GM15510 (cell line): Measurements from ENCODE around the gene SPAG17.

Experiments used
- POLR2A ChIP-seq: IDR thresholded peaks from 3 replicates; pipeline ENCODE4 v1.6.1; 2011; ENCODE audit warnings: borderline replicate concordance; ENCODE audit not compliant: insufficient read length; ENCODE audit errors: extremely low read depth

Gene SPAG17

DNA sequence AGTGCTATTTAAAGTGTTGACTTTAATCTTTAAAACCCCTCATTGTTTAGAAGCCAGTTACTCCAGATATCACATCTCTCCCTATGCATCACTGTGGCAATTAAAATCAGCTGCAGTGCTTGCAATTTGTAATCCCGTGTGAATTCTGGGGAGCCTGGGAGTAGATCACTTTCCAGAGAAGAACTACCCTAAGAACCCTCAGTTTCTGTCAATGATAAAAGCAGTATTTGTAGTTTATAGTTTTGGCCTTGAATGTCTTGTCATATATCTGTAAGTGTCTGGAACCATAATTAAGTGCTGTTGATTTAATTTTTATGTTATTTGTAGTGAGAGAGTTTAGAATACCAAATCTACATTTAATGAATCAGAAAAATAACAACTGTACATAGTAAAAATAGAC is 5.5 kb upstream of the SPAG17 start:
- TF ChIP-seq POLR2A = no peak

DNA sequence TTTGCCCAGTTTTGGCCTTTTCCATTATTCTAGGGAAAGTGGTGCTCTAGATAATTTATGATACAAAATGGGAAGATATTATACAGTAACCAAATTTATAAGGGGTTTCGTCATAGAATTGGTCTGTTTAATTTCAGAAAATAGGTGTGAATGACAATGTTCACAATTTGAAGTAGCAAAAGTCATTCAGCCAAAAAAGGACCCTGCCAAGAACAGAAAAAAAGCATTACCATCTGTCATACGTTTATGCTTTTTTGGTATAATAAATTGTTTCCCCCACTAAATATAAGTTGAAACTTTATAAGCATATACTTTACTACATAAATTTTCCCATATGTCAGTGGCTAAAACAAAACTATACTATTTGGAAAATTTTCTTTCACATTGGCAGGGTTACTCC is 4.5 kb upstream of the SPAG17 start:
- TF ChIP-seq POLR2A = no peak

DNA sequence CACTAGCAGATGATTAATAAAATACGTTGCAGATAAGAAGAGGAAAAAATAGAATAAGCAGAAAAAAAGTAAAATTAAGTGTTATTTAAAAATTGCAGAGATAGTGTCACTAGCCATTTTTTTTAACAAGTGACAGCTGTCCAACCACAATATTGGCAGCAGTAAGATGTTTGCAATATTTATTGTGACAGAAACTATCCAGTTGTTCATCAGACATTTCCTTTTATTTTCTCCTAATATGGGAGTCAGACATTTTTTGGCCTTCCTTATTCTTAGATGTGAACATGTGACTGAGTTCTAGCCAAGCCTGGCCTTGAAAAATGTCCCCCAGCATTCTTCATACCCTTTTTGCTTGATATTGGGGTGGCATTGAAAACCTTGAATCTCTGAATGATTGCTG is 3.4 kb upstream of the SPAG17 start:
- TF ChIP-seq POLR2A = no peak

DNA sequence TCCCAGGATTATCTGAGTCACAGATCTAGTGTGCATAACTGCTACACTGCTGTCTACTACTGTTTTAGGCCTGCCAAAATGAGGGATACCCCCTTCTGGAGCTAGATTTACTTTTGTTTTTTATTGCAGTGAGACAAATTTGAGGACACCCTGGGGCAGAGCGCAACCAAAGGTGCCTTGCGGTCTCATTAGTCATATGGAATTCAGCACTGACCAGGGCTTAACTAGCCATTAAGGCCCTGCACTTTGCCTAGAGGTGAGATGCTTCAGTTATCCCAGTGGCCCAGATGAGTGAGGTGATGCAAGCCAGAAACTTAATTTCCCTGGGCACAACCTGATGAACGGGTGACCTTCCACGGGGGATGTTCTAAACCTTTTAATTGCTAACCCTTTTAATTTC is 998 bp upstream of the SPAG17 start:
- no peak for TF ChIP-seq POLR2A

DNA sequence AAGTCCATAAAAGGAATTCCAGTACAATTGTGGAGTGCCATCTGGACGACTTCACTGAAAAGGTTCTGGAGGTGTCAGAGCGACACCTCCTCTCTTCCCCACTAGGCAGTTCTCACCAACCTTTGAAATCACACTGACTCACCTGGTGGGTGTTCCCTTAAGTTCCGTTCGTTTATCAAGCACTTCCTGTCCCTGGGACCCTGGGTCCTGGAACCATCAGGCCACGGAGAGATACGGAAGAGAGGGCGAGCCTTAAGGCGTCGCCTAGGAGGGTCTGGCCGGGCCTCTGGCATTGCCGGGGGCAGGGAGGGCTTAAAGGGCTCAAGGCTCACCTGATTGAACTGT is 317 bp downstream of the SPAG17 start:
- TF ChIP-seq POLR2A = no peak

DNA sequence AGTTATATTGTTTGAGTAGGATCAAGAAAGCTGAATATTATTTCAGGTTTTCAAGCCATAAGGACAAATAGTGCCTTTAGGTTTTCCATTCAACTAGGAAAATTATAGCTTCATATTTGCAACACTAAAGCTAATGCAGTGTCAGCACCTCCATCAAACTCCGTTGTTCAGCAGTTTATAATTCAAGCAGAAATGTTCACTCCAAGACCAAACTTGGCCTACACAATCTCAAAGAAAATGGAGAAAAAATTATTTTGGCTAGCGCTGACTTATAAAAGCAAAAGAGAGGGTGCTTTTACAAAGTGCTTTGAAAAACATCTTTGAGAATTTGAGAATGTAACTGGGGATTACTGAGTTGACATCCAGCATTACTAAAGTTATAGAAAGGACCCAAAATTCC is 1.4 kb downstream of the SPAG17 start:
- TF ChIP-seq POLR2A = no peak

DNA sequence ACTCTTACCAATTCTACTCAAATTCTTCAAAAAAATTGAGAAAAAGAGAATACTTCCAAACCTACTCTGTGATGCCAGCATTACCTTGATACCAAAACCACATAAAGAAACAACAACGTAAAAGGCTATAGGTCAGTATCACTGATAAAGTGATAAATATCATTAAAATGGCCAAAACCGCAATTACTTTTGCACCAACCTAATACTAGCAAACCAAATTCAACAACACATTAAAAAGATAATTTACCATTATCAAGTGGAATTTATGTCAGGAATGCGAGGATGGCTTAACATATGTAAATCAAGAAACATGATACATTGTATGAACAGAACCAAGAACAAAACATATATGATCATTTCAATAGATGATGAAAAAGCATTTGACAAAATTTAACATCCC is 7.0 kb downstream of the SPAG17 start:
- no peak for TF ChIP-seq POLR2A

DNA sequence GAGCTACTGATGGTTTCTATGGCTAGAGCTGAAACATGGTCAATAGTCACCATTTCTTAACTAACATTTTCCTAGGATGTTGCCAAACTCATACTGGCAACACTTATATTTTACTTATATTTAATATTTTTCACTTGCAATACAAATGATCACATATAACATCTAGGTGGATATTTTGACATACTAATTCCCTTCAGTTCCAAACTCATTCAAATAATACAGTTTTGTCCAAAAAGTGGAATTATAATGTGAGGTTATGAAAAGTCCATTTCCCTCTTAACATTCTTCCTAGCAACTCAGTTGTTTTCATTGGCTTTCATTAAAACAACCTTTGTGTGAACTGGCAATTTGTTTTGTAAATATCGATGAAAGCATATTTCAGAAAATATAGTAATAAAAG is 16.0 kb downstream of the SPAG17 start:
- TF ChIP-seq POLR2A = no peak

DNA sequence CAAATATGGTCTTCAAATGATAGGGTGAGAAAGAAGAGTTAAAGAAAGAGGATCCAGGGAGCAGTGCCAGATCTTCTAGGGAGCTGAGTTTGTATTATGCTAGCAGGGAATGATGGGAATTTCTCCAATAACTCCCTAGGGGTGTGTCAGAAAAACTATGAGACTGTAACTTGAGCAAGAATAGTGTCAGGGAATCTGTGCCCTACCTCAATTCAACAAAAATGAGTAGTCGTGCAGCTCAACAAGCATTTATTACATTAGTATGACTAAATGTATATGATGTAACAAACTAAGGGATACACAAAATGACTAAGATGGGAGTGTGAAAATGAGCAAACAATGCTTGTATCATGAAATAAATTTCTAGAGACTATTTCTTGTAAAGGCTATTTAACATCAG is 24.2 kb downstream of the SPAG17 start:
- no peak for TF ChIP-seq POLR2A

DNA sequence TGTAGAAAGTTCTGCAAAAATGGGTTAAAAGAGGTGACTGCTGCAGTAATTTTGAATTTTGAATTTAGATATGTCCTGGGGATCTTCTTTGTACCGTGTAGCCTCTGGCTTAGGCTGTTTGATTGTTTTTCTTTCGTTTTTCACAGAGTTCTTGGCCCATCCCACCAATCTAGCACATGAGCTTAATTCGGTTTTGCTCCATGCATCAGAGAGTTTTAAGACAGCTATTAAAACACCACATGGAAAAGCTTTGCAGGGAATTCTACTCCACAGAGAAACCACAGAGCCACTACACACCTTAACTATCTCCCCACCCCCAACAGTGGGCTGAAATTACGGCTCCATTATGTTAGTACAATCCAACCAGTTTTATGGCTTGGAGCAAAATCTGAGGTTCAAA is 25.5 kb downstream of the SPAG17 start:
- TF ChIP-seq POLR2A = no peak

DNA sequence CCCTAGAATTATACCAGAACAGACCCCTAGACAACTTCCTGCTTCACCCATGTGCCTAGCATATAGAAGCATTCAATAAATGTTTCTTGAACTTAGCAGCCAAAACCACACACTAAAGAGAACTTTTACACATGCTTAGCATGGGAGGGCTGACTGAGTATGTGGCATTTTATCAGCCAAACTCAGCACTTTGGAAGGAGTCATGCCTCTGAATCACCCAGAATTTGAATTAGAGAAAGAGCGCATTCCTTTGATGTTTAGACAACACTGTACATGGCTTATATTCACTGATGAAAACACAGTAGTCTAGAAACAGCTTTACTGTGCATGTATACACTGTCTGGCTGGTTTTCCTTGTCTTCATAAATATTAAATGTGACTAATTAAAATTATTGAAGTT is 26.1 kb downstream of the SPAG17 start:
- no peak for TF ChIP-seq POLR2A

DNA sequence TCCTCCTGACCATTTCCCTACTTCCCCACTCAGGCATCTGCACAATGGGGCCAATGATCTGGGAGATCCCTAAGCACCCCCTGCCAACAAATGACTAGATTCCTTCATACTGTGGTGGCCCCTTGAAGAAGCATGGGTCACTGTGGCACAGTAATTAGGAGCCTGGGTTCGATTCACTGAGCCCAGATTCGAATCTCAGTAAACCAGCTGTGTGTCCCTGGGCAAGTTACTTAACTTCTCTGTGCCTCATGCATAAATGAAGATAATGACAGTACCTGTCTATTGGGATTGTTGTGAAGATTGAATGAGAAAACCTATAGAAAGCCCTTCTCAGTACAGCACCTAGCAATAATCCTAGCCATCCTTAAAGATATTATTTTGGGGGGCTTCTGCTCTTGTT is 27.5 kb downstream of the SPAG17 start:
- no peak for TF ChIP-seq POLR2A

DNA sequence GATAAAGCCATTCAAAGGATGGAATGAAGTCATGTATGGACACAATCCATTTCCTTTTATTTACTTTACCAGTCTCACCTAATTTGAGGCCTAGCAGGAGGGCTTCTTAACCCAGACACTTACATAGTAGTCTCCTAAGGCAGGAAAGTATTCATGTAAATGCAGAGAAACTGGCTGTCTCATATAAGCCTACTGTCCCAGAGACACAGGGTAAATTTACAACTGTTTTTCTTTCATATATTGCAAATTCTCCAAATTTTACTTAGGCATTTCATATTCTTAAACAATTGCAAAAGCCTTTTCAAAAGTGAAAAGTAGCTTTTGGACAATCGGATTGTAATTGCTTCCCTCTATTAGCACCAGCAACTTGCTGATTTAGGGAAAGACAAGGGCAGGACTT is 29.9 kb downstream of the SPAG17 start:
- no peak for TF ChIP-seq POLR2A

DNA sequence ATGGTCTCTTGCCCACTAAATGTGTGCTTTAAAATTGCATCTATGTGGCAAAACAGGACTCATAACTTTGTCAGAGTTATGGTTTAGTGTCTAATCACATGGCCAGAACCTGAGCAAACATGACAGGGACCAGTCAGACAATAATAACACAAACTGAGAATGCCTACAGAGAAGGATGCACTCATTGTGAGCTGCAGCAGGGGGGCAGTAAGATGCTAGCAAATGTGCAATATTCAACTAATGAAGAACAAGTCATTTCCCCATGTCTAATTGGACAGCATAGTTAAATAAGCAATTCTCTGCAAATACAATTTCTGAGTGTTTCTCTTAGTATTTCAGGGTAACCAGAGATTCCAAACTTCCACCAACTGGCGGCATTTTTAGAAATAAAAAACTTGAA is 30.8 kb downstream of the SPAG17 start:
- no peak for TF ChIP-seq POLR2A

DNA sequence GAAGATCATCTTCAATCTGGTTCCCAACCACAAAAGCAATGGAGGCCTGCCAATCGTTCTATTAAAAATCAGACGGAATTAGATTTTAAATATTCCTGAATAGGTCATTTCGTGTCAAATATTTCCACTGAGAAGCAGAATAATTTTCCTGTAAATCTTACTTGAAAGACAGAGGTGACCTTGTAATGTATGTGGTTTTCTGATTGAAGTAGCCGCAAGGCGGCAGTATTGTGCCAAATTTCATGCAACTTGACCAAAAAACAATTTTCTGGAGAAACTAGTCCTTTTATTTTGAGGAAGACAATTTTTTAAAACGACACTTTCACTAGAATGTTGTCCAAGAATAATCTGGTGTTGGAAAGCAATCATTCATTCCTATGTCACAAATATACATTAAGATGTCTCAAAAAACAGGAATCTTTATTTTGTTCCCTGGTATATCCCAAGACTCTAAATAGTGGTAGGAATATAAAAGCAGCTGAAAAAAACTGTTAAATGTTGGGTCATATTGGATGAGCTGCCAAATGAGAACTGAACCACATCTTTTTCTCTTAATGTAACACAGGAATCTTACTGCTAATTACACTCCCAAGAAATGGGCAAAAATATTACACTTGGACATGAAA is 33.6 kb downstream of the SPAG17 start:
- no peak for TF ChIP-seq POLR2A

DNA sequence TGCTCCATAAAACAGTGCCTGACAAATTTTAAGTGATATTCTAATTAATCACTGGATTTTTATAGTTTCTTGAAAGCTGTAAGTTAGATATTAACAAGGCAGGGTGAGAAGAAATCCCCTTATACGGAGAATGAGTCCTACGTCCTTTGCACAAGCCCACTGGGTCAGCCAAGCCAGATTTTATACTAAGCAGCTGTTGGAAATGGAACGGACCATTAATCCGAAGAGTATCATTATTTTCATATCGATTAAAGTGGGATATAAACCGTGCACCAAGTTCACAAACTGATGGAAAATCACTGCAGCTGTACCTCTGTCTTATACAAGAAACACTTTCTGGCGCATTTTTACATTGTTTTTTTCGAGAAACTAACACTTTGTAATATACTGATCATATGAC is 35.2 kb downstream of the SPAG17 start:
- no peak for TF ChIP-seq POLR2A

DNA sequence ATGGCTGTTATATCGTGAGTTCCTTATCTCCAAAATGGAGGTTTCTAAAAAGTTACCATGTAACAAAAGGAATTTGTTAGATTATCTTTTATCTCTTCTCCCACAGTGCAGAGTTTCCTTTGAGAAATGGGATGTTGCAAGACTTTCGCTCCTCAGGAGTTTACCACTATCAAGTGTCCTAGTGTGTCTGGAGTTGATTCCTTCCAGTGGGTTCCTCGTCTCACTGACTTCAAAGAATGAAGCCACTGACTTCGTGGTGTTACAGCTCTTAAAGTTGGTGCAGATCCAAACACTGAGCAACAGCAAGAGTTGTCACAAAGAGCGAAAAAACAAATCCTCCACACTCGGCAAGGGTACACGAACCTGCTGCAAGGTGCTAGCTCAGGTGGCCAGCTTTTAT is 37.0 kb downstream of the SPAG17 start:
- TF ChIP-seq POLR2A = no peak
